Neuron (in vitro differentiated cells): Measurements from ENCODE around the gene TMPRSS11E.
"Not testable (repeated sequence)": the region's sequence is repeated elsewhere in the genome, so short reads cannot be mapped to it uniquely, and the experiment has no call there.

Experiments used
- H2AFZ ChIP-seq: one replicate; pipeline ENCODE4 v1.6.1; 2013; ENCODE audit warnings: low read depth, mild to moderate bottlenecking, inconsistent platforms, low read length, moderate library complexity
- H3K27me3 ChIP-seq: one replicate; pipeline ENCODE4 v1.6.1; 2013; ENCODE audit warnings: low read length; ENCODE audit not compliant: insufficient read depth
- H3K36me3 ChIP-seq: one replicate; pipeline ENCODE4 v1.6.1; 2013; ENCODE audit warnings: low read length; ENCODE audit not compliant: insufficient read depth
- H3K4me1 ChIP-seq: one replicate; pipeline ENCODE4 v1.6.1; 2013; ENCODE audit warnings: low read length; ENCODE audit not compliant: insufficient read depth
- H3K4me3 ChIP-seq: 2 replicates; pipeline ENCODE4 v1.5.1; 2013; ENCODE audit warnings: mild to moderate bottlenecking, low read length, moderate library complexity
- H3K9me3 ChIP-seq: one replicate; pipeline ENCODE4 v1.6.1; 2013; ENCODE audit warnings: low read length

Gene TMPRSS11E

GRCh38 chr4:68536375-68536774, 89.1 kb downstream of the TMPRSS11E start:
- Histone ChIP-seq H2AFZ (no peak overlapping the region), H3K27me3 (no peaks in the 10 kb centered on the region), H3K36me3 (no peaks in the 10 kb centered on the region), H3K4me3 (no peak overlapping the region), H3K9me3 (no peaks in the 10 kb centered on the region), H3K4me1 (no peaks in the 10 kb centered on the region)

GRCh38 chr4:68542742-68543141, 95.5 kb downstream of the TMPRSS11E start:
- not testable (repeated sequence) for H3K9me3 ChIP-seq, H3K4me3 ChIP-seq, H3K4me1 ChIP-seq, H3K27me3 ChIP-seq, H2AFZ ChIP-seq, H3K36me3 ChIP-seq
